Osteocyte (in vitro differentiated cells): ENCODE measurements around the gene LHX4. TPM values are rescaled to one million over a fixed set of nuclear protein-coding genes. Genes with fewer than 3 reads are reported as not detected.

Source experiments
- DNase-seq: peaks from one replicate; pipeline ENCODE4 v3.0.0; 2021; ENCODE audit warnings: mixed read lengths; ENCODE audit not compliant: unreplicated experiment; ENCODE audit errors: extremely low spot score
- H3K27ac Mint-ChIP-seq: one replicate; pipeline ENCODE4 v1.8.0; 2021; ENCODE audit warnings: mild to moderate bottlenecking, mixed read lengths; ENCODE audit not compliant: unreplicated experiment
- H3K27me3 Mint-ChIP-seq: one replicate; pipeline ENCODE4 v1.8.0; 2021; ENCODE audit warnings: mixed read lengths; ENCODE audit not compliant: unreplicated experiment
- H3K36me3 Mint-ChIP-seq: one replicate; pipeline ENCODE4 v1.8.0; 2021; ENCODE audit warnings: mixed read lengths; ENCODE audit not compliant: unreplicated experiment
- H3K4me1 Mint-ChIP-seq: one replicate; pipeline ENCODE4 v1.8.0; 2021; ENCODE audit warnings: mixed read lengths; ENCODE audit not compliant: unreplicated experiment
- H3K4me3 Mint-ChIP-seq: one replicate; pipeline ENCODE4 v1.8.0; 2021; ENCODE audit warnings: mild to moderate bottlenecking, moderate library complexity, mixed read lengths; ENCODE audit not compliant: unreplicated experiment
- H3K9me3 Mint-ChIP-seq: one replicate; pipeline ENCODE4 v1.8.0; 2021; ENCODE audit warnings: mixed read lengths; ENCODE audit not compliant: unreplicated experiment
- total RNA-seq: library from RNA; stranded (reverse); gene quantifications from 2 replicates; pipeline ENCODE4 v1.2.1, GENCODE V29; 2021
- TF ChIP-seq, protein P1 (sequence below): fragments of 200-600 bp; sonication (generic); IDR thresholded peaks from 2 replicates; pipeline ENCODE4 v1.5.0; 2021; ENCODE audit warnings: antibody characterized with exemption, mild to moderate bottlenecking, moderate library complexity

The LHX4 gene
- total RNA-seq, 1 donor from 2014 or later = 0.70 TPM

DNA sequence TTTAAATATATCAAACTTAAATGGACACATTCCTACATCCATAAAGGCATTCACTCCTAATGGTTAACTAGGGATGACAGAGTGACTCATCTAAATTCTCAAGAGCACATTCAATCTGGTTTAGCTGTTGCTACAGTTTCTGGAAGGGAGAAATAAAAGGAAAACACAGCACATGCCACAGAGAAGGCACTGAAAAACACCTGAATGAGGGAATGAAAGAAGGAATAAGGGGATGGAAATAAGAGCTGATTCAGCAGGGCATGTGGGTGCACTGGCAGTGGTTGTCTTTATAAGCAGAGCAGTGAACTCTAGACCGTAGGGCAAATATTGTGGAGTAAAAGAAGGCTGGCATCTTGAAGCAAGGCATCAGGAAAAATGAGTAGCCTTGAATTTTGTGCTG, 79.3 kb downstream of the LHX4 start:
- H3K27me3 Mint-ChIP-seq = no peaks in the 10 kb centered on the region
- H3K27ac Mint-ChIP-seq = peak overlapping the region; percentile 87
- no peaks in the 10 kb centered on the region for H3K9me3 Mint-ChIP-seq
- H3K4me1 Mint-ChIP-seq = peaks cover 31% of the 10 kb centered on the region
- TF ChIP-seq, protein P1, sequence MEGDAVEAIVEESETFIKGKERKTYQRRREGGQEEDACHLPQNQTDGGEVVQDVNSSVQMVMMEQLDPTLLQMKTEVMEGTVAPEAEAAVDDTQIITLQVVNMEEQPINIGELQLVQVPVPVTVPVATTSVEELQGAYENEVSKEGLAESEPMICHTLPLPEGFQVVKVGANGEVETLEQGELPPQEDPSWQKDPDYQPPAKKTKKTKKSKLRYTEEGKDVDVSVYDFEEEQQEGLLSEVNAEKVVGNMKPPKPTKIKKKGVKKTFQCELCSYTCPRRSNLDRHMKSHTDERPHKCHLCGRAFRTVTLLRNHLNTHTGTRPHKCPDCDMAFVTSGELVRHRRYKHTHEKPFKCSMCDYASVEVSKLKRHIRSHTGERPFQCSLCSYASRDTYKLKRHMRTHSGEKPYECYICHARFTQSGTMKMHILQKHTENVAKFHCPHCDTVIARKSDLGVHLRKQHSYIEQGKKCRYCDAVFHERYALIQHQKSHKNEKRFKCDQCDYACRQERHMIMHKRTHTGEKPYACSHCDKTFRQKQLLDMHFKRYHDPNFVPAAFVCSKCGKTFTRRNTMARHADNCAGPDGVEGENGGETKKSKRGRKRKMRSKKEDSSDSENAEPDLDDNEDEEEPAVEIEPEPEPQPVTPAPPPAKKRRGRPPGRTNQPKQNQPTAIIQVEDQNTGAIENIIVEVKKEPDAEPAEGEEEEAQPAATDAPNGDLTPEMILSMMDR = no peak
- no peak for DNase-seq
- peaks cover 5% of the 10 kb centered on the region for H3K36me3 Mint-ChIP-seq
- no peak overlapping the region for H3K4me3 Mint-ChIP-seq

DNA sequence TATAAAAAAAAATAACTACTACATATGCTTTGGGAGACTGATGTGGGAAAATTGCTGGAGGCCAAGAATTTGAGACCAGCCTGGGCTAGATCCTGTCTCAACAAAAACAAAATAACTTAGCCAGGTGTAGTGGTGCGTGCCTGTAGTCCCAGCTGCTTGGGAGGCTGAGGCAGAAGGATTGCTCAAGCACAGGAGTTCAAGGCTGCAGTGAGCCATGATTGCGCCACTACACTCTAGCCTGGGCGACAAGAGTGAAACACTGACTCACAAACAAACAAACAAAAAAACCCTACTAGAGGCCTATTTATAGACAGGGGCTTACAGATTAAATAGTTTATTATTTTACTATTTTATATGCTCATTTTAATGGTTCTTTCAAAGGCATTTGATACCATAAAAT, 80.0 kb downstream of the LHX4 start:
- H3K27ac Mint-ChIP-seq = peak overlapping the region; percentile 87
- H3K4me1 Mint-ChIP-seq = peaks cover 31% of the 10 kb centered on the region
- H3K27me3 Mint-ChIP-seq = no peaks in the 10 kb centered on the region

DNA sequence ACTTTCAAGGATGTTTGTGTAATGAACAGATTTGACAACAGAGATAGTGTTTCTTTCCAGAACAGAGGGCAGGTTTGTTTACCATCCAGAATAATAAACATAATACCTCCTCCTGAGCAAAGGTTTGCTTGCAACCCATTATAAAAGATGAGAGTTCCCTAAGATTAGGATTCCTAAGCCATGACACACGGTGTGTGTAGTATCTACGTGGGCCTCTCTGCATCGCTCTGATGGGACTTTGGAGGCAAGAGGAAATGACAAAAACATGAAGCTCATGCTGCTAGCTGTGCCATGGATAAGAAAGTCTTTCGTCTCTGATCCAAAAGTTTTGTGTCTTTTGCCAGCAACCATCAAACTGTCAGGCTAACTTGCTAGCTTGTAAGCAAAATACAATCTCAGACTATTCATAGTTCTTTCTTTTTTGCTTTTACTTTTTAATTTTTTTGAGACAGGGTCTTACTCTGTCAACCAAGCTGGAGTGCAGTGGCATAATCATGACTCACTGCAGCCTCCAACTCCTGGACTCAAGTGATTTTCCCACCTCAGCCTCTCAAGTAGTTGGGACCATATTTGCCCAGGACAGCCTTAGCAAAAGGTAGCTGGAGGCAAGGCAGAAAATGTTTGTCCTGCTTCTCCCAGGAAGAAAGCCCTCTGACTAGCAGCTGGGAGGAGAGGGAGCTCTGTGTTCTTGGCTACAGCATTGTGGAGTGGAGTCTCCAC, 81.1 kb downstream of the LHX4 start:
- no peak overlapping the region for H3K4me3 Mint-ChIP-seq
- peaks cover 5% of the 10 kb centered on the region for H3K36me3 Mint-ChIP-seq
- H3K4me1 Mint-ChIP-seq = peaks cover 31% of the 10 kb centered on the region
- H3K27ac Mint-ChIP-seq = no peak overlapping the region
- H3K27me3 Mint-ChIP-seq = no peaks in the 10 kb centered on the region
- no peak for DNase-seq
- no peaks in the 10 kb centered on the region for H3K9me3 Mint-ChIP-seq
- TF ChIP-seq, protein P1 = no peak

More for the DNA sequence above, 80.0 kb downstream of the LHX4 start:
- H3K4me3 Mint-ChIP-seq = no peak overlapping the region
- H3K36me3 Mint-ChIP-seq = peaks cover 5% of the 10 kb centered on the region
- no peaks in the 10 kb centered on the region for H3K9me3 Mint-ChIP-seq
- TF ChIP-seq, protein P1 = no peak
- DNase-seq = no peak

DNA sequence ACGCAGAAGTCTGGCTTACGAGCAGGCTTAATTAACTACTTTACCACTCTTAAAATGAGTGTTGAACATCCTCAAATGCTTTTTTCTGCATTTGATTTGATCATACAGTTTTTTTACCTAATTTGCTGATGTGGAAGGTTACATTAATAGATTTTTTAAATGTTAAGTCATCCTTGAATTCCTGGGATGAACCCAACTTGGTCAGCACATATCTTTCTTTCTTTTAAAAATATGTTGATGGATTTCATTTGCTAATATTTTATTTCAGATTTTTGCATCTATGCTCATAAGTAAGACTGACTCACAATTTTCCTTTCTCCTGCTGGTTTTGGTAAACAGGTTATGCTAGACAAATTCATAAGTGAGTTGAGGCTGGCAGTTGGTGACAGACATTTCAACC, 82.9 kb downstream of the LHX4 start:
- peaks cover 31% of the 10 kb centered on the region for H3K4me1 Mint-ChIP-seq
- TF ChIP-seq, protein P1 = no peak
- no peaks in the 10 kb centered on the region for H3K9me3 Mint-ChIP-seq
- peaks cover 4% of the 10 kb centered on the region for H3K36me3 Mint-ChIP-seq
- no peaks in the 10 kb centered on the region for H3K27me3 Mint-ChIP-seq
- H3K4me3 Mint-ChIP-seq = no peak overlapping the region
- no peak overlapping the region for H3K27ac Mint-ChIP-seq
- no peak for DNase-seq

DNA sequence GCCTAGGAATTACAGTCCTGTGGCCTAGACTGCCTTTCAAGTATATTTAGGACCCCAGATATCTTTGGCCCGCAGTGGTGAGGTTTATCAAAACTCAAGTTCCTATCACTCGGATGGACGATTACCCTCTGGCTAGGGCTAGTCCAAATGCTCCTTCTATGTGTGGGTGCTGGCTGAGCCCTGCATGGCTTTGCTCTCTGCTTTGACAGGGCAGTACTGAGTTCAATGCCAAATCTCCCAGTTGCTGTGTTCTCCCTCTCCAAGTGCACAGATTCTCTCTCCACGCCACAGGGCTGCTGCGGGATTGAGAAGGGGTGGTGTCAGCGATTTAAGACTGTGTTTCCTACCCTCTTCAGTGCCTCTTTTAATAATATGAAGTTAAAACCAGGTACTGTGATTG, 97.0 kb downstream of the LHX4 start:
- Mint-ChIP-seq H3K27me3 (no peaks in the 10 kb centered on the region), H3K27ac (no peak overlapping the region), H3K36me3 (peaks cover 12% of the 10 kb centered on the region), H3K4me1 (peaks cover 1% of the 10 kb centered on the region), H3K9me3 (peaks cover 27% of the 10 kb centered on the region), H3K4me3 (no peak overlapping the region)
- DNase-seq = no peak
- TF ChIP-seq, protein P1 = no peak

Other genes starting within 250 kb of the LHX4 start
- gene QSOX1, start 75.4 kb upstream of the LHX4 start, total RNA-seq = 152 and 162 TPM in 2 replicates